PFSK-1 (cell line): ENCODE data around the gene EPAS1.

Experiments
- POLR2AphosphoS5 ChIP-seq: IDR thresholded peaks from 2 replicates; pipeline ENCODE4 v1.6.1; 2012; ENCODE audit warnings: low read depth, mild to moderate bottlenecking, control low read depth, low read length, moderate library complexity
- REST ChIP-seq, 2 experiments: IDR thresholded peaks; 2 replicates each; pipeline versions ENCODE4 v1.6.1 to v1.8.0; 2011 to 2012; ENCODE audit warnings: low read depth in 2 of 2, low read length in 2 of 2, control low read depth in 1 of 2, inconsistent platforms in 1 of 2, mild to moderate bottlenecking in 1 of 2, moderate library complexity in 1 of 2; ENCODE audit not compliant: insufficient read depth in 1 of 2
- SIN3A ChIP-seq: IDR thresholded peaks from 2 replicates; pipeline ENCODE4 v1.6.1; 2012; ENCODE audit warnings: mild to moderate bottlenecking, low read length, moderate library complexity, borderline replicate concordance; ENCODE audit not compliant: insufficient read depth
- TAF1 ChIP-seq: IDR thresholded peaks from 2 replicates; pipeline ENCODE4 v1.6.1; 2012; ENCODE audit warnings: low read length, control low read depth, borderline replicate concordance; ENCODE audit not compliant: insufficient read depth

GRCh38 chr2:46428911-46429436 lies 131.8 kb downstream of the EPAS1 start:
- TF ChIP-seq REST (IDR thresholded peaks at IDR 0.05; ENCODE audit: insufficient read depth in 1 of 2, low read depth in 2 of 2, low read length in 2 of 2) (no peak), TAF1 (no peak), POLR2AphosphoS5 (no peak), SIN3A (no peak)
